ENCODE data around the gene DIO2.

Gene DIO2

DNA sequence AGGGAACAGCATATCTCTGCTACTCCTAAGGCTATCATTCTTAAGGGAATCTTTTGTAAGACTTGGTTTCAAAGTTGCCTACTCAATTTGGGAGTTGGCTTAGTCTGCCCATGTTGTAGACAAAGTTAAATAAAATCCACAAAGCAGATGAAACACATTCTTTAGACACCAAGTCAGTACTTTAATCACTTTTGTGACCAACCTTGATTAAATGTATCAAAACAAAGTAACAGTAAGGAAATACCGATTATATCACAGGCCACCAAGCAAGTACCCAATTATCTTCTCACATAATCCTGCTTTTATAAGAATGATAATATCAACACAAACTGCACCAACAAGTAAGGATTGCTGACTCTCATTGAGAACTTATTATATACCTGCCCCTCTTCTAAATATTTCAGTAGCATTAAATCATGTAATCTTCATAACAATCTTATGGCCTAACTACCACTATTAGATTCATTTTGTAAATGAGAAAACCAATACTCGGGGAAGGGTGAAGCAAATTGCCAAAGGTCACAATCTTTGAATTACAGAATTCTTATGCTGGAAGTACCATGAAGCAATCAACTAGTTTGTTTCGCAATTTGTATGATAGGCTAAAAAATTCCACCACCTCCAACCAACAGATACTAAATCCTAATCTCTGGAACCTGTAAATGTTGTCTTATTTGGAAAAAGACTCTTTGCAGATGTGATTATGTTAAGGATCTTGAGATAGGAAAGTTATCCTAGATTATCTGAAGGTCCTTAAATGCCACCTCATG lies 12.6 kb upstream of the DIO2 start:
- TF ChIP-seq CTCF (IDR thresholded peaks at IDR 0.05; ENCODE audit: low read depth, low read length, missing control alignments): no peak
- DNase-seq (ENCODE audit: extremely low read depth, low read depth): no peak
- no peak overlapping the region for H3K4me3 ChIP-seq (replicated peaks; ENCODE audit: low read depth, low read length)

DNA sequence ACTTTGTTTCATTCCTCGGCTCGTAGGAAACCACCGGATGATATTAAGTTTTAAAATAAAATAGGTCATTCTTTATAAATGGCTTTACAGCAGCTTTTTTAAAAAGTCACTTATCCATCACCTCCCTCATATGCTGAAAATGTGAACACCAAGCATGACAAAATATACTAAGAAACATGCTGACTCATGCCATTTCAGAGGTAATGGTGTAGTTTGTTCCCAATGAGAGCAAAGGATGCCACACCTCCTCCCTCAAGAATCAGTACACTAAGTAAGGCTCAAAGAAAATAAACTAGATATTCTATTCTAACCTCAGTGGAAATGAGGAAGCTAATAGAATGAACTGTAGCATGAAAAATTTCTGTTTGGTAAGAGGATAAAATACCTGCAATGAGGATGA lies 5.5 kb upstream of the DIO2 start:
- no peak for DNase-seq (ENCODE audit: extremely low read depth, low read depth)
- TF ChIP-seq CTCF (IDR thresholded peaks at IDR 0.05; ENCODE audit: low read depth, low read length, missing control alignments): no peak

GRCh38 chr14:80215756-80216581 lies 4.7 kb upstream of the DIO2 start:
- H3K4me3 ChIP-seq (replicated peaks; ENCODE audit: low read depth, low read length): no peak overlapping the region
- DNase-seq (ENCODE audit: extremely low read depth, low read depth): no peak
- no peak for TF ChIP-seq CTCF (IDR thresholded peaks at IDR 0.05; ENCODE audit: low read depth, low read length, missing control alignments)

More for the DNA sequence above, 5.5 kb upstream of the DIO2 start:
- H3K4me3 ChIP-seq (replicated peaks; ENCODE audit: low read depth, low read length): no peak overlapping the region

DNA sequence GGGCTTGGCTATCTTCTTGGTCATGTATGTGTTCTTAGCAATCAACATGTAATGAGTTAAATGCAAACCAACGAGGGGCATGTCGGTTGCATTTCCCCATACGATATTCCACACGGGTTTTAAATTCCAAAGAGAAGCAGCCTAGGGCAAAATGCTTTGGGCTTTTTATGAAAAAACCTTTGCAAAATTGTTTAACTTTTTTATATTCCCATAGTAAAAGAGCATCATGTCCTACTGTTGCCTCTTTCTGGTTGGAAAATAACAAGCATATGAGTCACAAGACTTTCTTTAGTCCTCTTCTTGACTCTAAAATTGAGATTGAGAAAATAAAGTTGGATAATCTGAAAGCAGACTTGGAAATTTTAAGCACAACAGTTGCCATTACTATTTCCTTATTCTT lies 3.8 kb upstream of the DIO2 start:
- TF ChIP-seq CTCF (IDR thresholded peaks at IDR 0.05; ENCODE audit: low read depth, low read length, missing control alignments): no peak
- no peak for DNase-seq (ENCODE audit: extremely low read depth, low read depth)
- H3K4me3 ChIP-seq (replicated peaks; ENCODE audit: low read depth, low read length): no peak overlapping the region

- H3K4me3 ChIP-seq (replicated peaks; ENCODE audit: low read depth, low read length): no peak overlapping the region
- peak; percentile 30 for DNase-seq (ENCODE audit: extremely low read depth, low read depth)
- peak; percentile 68 for TF ChIP-seq CTCF (IDR thresholded peaks at IDR 0.05; ENCODE audit: low read depth, low read length, missing control alignments)
Observed at GRCh38 chr14:80213602-80214001, 2.3 kb upstream of the DIO2 start.

- peak overlapping the region; percentile 36 for H3K4me3 ChIP-seq (replicated peaks; ENCODE audit: low read depth, low read length)
- TF ChIP-seq CTCF (IDR thresholded peaks at IDR 0.05; ENCODE audit: low read depth, low read length, missing control alignments): no peak
- no peak for DNase-seq (ENCODE audit: extremely low read depth, low read depth)
Observed at GRCh38 chr14:80212023-80212397, 706 bp upstream of the DIO2 start.
